K562 (cell line): ENCODE results near the gene BCCIP. TPM values are rescaled to one million over a fixed set of nuclear protein-coding genes. Genes with fewer than 3 reads are reported as not detected.

ENCODE experiments used
- CBX5 ChIP-seq: IDR thresholded peaks from 2 replicates; pipeline ENCODE4 v1.6.1; 2014; ENCODE audit warnings: low read depth, borderline replicate concordance
- CHAMP1 ChIP-seq: fragments of 450-650 bp; IDR thresholded peaks from 2 replicates; pipeline ENCODE4 v1.6.1; 2016; ENCODE audit warnings: mild to moderate bottlenecking
- EP400 ChIP-seq: fragments of 450-650 bp; IDR thresholded peaks from 2 replicates; pipeline ENCODE4 v1.6.1; 2017; ENCODE audit warnings: antibody characterized with exemption, mild to moderate bottlenecking, moderate library complexity
- FOXK2 ChIP-seq, 2 experiments: fragments of 450-650 bp; IDR thresholded peaks in 1 of 2; conservative IDR thresholded peaks in 1 of 2; 2 replicates each; pipeline ENCODE4 v1.6.1; 2016; ENCODE audit warnings: low read depth in 2 of 2, mild to moderate bottlenecking in 1 of 2
- KAT8 ChIP-seq: fragments of 450-650 bp; IDR thresholded peaks from 2 replicates; pipeline ENCODE4 v1.6.1; 2016; ENCODE audit warnings: low read depth, mild to moderate bottlenecking
- KLF10 ChIP-seq: fragments of 250-450 bp; sonication (Bioruptor Pico); IDR thresholded peaks from 2 replicates; pipeline ENCODE4 v1.6.1; 2021; ENCODE audit warnings: matching md5 sums
- RBM14 ChIP-seq: fragments of 200-400 bp; formaldehyde crosslinking; IDR thresholded peaks from 2 replicates; pipeline ENCODE4 v1.6.1; 2018; ENCODE audit warnings: low read depth, mild to moderate bottlenecking, low read length, moderate library complexity, borderline replicate concordance; ENCODE audit not compliant: insufficient read depth
- SAFB ChIP-seq: fragments of 200-400 bp; formaldehyde crosslinking; IDR thresholded peaks from 2 replicates; pipeline ENCODE4 v1.6.1; 2017; ENCODE audit warnings: low read depth, low read length, borderline replicate concordance
- SIN3B ChIP-seq: fragments of 450-650 bp; IDR thresholded peaks from 2 replicates; pipeline ENCODE4 v1.6.1; 2017; ENCODE audit warnings: low read depth, mild to moderate bottlenecking, moderate library complexity
- TCF7 ChIP-seq: sonication (generic); IDR thresholded peaks from 2 replicates; pipeline ENCODE4 v1.6.1; 2016; ENCODE audit warnings: antibody characterized with exemption, borderline replicate concordance
- XRCC5 ChIP-seq: fragments of 200-400 bp; formaldehyde crosslinking; IDR thresholded peaks from 2 replicates; pipeline ENCODE4 v1.6.1; 2017; ENCODE audit warnings: low read depth, mild to moderate bottlenecking, low read length
- ZHX1 ChIP-seq: fragments of 150-350 bp; conservative IDR thresholded peaks from 2 replicates; pipeline ENCODE4 v1.6.1; 2014; ENCODE audit warnings: low read length
- polyA plus RNA-seq, 8 experiments: library from polyadenylated mRNA; depleted of rRNA in 4 of 8; stranded (reverse) in 5 of 8; unstranded in 3 of 8; fragments of >200 nt; fragmentation: Nextera tagmentation in 2 of 8; fragmentation: Illumina TruSeq in 1 of 8; extraction: Ambion mirVana in 2 of 8; extraction: Trizol in 1 of 8; gene quantifications; 2 replicates each; pipeline versions ENCODE4 v1.2.1 to v1.2.3, GENCODE V29; 2011 to 2014; ENCODE audit warnings: inconsistent platforms in 1 of 8, missing spikeins in 1 of 8
- total RNA-seq, 7 experiments: library from RNA; depleted of rRNA in 6 of 7; stranded (reverse); fragments of >200 nt in 6 of 7; fragmentation: Illumina TruSeq in 2 of 7; extraction: Trizol in 2 of 7; gene quantifications; 2 replicates each; pipeline versions ENCODE4 v1.2.1 to v1.2.3, GENCODE V29; 2011 to 2021; ENCODE audit warnings: low replicate concordance in 1 of 7
- TF ChIP-seq, protein P1 (sequence below), 2 experiments: fragments of 150-350 bp in 1 of 2; IDR thresholded peaks; 2 replicates each; pipeline ENCODE4 v1.6.1; 2012 to 2016; ENCODE audit warnings: low read depth in 2 of 2, low read length in 2 of 2, mild to moderate bottlenecking in 1 of 2, moderate library complexity in 1 of 2
- TF ChIP-seq, protein P2 (sequence below): fragments of 150-350 bp; IDR thresholded peaks from 2 replicates; pipeline ENCODE4 v1.6.1; 2014; ENCODE audit warnings: low read depth, mild to moderate bottlenecking, low read length, borderline replicate concordance

BCCIP gene
- total and polyA plus RNA-seq, 9 of the 15 experiments (the other 6 are each of a cell fraction or from before 2014, with no cell fraction given), result 95.1 to 204 (median 163) TPM

- TF ChIP-seq, protein P1, sequence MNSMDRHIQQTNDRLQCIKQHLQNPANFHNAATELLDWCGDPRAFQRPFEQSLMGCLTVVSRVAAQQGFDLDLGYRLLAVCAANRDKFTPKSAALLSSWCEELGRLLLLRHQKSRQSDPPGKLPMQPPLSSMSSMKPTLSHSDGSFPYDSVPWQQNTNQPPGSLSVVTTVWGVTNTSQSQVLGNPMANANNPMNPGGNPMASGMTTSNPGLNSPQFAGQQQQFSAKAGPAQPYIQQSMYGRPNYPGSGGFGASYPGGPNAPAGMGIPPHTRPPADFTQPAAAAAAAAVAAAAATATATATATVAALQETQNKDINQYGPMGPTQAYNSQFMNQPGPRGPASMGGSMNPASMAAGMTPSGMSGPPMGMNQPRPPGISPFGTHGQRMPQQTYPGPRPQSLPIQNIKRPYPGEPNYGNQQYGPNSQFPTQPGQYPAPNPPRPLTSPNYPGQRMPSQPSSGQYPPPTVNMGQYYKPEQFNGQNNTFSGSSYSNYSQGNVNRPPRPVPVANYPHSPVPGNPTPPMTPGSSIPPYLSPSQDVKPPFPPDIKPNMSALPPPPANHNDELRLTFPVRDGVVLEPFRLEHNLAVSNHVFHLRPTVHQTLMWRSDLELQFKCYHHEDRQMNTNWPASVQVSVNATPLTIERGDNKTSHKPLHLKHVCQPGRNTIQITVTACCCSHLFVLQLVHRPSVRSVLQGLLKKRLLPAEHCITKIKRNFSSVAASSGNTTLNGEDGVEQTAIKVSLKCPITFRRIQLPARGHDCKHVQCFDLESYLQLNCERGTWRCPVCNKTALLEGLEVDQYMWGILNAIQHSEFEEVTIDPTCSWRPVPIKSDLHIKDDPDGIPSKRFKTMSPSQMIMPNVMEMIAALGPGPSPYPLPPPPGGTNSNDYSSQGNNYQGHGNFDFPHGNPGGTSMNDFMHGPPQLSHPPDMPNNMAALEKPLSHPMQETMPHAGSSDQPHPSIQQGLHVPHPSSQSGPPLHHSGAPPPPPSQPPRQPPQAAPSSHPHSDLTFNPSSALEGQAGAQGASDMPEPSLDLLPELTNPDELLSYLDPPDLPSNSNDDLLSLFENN (IDR thresholded peaks at IDR 0.05; ENCODE audit: low read depth in 2 of 2, low read length in 2 of 2), result no peak
- TF ChIP-seq XRCC5 (no peak), SIN3B (peak; percentile 56), TCF7 (no peak), ZHX1 (no peak), CHAMP1 (peak; percentile 35; the same call in 1 of the 2 replicates), KAT8 (no peak), SAFB (0 out of 2 replicates have a peak, but pooled peaks have one; percentile 20), KLF10 (no peak), CBX5 (no peak), EP400 (peak; percentile 86), FOXK2 (conservative IDR thresholded peaks at IDR 0.05 in 1 of 2, IDR thresholded peaks at IDR 0.05 in 1 of 2; ENCODE audit: low read depth in 2 of 2) (peak; percentile 85 to 100), RBM14 (no peak)
- TF ChIP-seq, protein P2, sequence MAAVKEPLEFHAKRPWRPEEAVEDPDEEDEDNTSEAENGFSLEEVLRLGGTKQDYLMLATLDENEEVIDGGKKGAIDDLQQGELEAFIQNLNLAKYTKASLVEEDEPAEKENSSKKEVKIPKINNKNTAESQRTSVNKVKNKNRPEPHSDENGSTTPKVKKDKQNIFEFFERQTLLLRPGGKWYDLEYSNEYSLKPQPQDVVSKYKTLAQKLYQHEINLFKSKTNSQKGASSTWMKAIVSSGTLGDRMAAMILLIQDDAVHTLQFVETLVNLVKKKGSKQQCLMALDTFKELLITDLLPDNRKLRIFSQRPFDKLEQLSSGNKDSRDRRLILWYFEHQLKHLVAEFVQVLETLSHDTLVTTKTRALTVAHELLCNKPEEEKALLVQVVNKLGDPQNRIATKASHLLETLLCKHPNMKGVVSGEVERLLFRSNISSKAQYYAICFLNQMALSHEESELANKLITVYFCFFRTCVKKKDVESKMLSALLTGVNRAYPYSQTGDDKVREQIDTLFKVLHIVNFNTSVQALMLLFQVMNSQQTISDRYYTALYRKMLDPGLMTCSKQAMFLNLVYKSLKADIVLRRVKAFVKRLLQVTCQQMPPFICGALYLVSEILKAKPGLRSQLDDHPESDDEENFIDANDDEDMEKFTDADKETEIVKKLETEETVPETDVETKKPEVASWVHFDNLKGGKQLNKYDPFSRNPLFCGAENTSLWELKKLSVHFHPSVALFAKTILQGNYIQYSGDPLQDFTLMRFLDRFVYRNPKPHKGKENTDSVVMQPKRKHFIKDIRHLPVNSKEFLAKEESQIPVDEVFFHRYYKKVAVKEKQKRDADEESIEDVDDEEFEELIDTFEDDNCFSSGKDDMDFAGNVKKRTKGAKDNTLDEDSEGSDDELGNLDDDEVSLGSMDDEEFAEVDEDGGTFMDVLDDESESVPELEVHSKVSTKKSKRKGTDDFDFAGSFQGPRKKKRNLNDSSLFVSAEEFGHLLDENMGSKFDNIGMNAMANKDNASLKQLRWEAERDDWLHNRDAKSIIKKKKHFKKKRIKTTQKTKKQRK, result no peak
Observed at GRCh38 chr10:125822878-125823662, at the start of gene BCCIP, which contains the start of gene UROS (continued).
